ENCODE results near the gene ARID5B.

- TF ChIP-seq, protein P1, sequence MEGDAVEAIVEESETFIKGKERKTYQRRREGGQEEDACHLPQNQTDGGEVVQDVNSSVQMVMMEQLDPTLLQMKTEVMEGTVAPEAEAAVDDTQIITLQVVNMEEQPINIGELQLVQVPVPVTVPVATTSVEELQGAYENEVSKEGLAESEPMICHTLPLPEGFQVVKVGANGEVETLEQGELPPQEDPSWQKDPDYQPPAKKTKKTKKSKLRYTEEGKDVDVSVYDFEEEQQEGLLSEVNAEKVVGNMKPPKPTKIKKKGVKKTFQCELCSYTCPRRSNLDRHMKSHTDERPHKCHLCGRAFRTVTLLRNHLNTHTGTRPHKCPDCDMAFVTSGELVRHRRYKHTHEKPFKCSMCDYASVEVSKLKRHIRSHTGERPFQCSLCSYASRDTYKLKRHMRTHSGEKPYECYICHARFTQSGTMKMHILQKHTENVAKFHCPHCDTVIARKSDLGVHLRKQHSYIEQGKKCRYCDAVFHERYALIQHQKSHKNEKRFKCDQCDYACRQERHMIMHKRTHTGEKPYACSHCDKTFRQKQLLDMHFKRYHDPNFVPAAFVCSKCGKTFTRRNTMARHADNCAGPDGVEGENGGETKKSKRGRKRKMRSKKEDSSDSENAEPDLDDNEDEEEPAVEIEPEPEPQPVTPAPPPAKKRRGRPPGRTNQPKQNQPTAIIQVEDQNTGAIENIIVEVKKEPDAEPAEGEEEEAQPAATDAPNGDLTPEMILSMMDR (IDR thresholded peaks at IDR 0.05) = no peak
- no peak for TF ChIP-seq ZFX (IDR thresholded peaks at IDR 0.05; ENCODE audit: borderline replicate concordance)
Measured at GRCh38 chr10:61986788-61987492, 85.4 kb downstream of the ARID5B start.
